Astrocyte of the hippocampus (primary cell): ENCODE measurements around the gene CCT5.
"Not testable (repeated sequence)": the region's sequence is repeated elsewhere in the genome, so short reads cannot be mapped to it uniquely, and the experiment has no call there.

ENCODE experiments used
- DNase-seq: peaks from one replicate; pipeline ENCODE4 v3.0.0; 2011; ENCODE audit warnings: low read depth, low spot score

CCT5 gene

DNA sequence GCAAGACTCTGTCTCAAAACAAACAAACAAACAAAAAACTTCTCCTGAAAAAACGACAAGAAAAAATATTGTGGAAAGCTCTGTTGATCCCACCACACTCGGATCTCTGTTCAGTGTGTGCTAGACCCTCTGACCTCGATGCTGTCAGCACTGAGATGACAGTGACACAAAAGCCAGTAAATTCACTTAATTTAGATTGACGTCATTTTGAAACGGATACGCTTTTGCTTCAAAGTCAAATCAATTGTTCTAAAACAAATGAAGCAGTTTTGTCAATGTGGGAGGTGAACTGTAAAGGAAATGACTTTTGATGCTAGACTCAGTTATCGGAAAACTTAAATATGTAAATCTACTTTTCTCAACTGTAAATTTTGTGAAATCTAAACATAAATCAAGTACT is 26.6 kb downstream of the CCT5 start:
- DNase-seq = no peak

DNA sequence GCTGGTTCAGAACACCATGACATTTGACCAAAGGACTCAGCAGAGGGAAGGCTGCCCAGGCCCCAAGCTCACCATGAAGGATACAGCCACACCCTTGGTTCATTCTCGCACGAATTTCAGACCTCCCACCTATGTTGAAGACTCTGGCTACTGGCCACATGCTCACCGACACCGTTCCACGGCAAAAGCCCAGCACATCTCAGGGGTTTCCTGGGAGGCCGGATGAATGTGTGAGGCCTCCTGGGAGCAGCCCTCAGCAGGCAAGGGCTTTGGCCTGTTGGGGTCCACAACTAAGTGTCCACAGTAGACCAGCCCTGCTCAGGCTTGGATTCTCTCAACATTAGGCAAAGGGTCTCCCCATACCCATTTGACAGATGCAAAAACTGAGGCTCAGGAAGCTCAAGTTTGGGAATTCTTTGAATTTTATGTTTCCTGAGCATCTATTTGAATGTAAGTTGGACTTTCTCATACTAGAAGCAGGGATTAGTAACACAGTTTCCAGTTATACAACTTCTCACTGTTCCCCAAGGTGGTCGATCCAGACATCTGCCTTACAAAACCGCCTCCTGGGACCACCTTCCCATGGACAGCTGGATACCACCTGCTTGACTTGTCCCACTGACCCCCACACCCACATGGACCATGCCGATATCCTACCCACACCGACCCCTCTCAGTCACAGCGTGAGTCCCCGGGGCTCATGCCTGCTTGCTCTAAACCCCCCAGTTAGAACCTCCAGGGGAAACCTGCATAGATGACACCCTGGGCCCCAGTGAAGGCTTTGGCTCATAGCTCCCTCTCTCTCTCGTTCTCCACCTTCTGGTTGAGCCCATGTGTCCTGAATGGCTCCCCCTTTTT is 27.9 kb downstream of the CCT5 start:
- DNase-seq = no peak

DNA sequence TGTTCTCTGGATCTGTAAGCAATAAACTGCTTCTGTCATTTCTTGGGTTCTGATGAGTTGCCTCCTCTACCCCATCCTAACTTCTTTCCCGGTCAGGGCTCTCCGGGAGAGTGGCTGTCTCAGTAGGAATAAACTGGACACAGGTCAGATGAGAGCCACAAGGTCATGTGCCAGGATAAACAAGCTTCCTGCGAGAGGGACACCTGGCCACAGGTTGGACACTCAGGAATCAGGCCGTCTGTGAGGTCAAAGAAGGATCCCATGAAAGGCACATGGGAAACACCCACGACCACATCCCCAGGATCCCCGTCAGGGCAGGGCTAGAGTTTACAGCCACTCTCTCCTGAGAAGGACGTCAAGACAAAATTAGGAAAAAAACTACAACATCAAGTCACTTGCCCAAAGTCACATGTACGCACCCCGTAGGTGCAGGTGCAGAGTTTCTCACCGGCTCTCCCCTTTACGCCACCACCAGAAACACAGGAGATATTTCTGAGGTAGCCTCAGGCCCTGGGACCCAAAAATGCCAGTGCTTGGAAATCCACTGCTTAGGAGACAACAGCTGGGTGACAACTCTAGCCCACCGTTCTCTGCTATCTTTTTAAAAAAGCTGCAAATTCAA is 28.7 kb downstream of the CCT5 start:
- DNase-seq = no peak

DNA sequence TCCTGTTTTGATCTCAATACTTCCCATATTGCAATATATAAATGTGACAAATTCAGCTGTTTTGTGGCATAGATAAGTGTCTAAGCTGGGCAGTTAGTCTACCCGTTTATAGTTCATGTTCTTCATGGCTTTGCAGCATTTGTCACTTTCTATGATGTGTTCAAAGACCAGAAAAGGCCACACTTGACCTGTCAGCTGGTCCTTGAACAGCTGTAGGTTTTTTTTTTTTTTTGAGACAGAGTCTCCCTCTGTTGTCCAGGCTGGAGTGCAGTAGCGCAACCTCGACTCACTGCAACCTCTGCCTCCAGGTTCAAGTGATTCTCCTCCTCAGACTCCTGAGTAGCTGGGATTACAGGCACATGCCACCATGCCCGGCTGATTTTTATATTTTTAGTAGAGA is 29.2 kb downstream of the CCT5 start:
- DNase-seq = no peak

DNA sequence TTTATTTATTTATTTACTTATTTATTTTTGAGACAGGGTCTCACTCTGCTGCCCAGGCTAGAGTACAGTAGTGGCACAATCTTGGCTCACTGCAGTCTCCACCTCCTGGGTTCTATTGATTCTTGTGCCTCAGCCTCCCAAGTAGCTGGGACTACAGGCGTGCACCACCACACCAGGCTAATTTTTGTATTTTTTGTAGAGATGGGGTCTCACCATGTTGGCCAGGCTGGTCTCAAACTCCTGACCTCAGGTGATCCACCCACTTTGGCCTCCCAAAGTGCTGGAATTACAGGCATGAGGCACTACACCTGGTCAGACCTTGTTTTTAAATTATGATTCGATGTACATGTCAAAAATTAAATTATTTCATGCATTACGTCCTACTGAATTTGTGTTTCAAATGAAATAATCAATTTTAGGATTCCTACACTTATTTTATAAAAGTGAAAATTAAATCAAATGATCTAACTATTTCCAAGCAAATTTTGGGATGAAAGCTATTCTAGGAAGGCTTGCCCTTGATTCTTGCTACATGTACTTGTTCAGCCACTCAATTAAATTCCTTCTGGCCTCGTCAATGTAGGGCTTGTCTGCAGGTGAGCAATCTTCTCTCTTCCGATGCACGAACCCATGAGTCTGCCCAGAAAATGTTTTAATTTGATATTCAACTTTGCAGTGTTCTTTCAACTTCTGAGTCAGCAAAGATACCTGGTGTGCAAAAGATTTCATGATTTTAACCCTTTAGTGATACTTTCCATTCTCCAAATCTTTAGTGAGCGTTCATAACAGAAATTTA is 30.0 kb downstream of the CCT5 start:
- DNase-seq = no peak

DNA sequence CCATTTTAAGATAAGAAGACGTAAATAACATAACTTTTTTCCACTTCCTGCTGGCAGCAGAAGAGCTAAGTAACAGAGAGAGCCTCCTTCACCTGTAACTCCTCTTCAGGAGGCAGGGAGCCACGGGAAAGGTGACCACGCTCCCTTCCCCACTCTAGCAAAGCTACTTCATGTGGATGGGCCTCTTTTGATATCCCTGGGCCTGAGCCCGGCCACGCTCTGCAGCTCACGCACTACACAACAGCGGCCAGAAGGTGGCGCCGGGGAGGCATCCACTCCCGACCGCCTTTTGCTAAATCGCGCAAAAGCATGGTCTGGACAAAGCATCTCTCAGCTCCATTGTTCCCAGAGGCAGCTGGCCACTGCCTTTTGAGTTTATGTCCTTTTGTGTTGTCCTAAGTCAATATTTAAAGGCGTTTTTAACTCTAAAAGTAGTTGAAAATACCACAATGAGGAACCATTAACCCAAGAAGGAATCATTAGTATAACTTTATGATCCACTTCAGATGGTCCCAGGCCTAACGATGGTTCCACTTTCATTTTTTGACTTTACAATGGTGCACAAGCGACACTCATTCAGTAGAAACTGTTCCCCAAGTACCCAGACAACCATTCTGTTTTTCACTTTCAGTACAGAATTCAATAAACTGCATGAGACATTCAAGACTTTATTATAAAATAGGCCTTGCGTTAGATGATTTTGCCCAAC is 34.0 kb downstream of the CCT5 start:
- peak; percentile 91 for DNase-seq

DNA sequence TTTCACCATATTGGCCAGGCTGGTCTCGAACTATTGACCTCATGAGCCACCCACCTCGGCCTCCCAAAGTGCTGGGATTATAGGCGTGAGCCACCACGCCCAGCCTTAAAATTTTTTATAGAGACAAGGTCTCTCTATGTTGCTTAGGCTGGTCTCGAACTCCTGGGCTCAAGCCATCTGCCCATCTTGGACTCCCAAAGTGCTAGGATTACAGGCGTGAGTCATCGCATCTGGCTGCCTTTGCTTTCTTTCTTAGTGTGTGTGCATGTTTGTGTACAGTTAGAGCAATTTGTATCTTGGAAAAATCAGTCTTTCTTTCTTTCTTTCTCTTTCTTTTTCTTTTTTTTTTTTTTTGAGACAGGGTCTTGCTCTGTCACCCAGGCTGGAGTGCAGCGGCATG is 35.3 kb downstream of the CCT5 start:
- DNase-seq = not testable (repeated sequence)

DNA sequence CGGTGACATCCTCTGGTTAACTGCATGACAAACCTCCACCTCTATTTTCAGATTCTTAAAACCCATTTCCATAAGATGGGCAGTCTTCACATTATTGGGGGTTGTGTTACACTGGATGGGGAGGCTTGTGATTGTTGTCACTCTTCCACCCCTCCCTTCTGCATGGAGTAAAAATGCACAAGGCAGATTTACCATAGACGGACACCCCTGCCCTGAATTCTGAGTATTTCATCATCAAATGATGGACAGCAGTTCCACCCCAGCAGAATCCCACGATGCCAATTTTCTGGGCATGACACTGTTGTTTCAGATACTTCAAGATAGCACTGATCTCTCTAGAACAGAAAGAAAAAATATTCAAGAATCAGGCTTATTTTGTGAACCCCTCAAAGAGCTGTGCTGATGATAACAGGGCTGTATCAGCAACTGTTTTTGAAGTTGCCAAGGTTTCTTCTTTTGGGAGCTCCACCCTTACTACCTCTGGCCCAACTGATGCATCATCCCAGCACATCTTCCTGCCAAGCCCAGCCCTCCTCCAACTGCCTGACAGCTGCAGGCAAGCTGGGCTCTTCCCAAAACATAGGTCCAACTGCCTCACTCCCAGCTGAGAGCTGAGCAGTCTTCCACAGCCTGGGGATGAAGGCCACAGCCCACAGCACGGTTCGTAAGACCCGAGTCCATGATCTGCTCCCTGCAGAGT is 36.2 kb downstream of the CCT5 start:
- DNase-seq = no peak

DNA sequence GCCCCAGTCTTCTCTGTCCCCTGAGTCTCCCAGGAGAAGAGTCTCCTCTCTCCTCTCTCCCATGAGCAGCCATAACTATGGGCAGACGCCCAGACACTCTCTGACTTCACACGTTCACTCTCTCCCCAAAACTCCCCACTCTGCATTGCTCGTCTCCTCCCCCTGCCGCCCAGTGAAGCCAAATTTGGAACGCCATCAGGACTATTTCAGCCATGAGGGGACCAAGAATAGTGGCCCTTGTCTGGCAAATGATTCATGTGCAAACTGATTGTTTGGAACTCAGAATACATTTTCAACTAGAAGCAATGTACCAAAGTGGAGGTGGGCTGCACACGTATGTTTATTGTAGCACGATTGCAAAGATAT is 36.8 kb downstream of the CCT5 start:
- no peak for DNase-seq

DNA sequence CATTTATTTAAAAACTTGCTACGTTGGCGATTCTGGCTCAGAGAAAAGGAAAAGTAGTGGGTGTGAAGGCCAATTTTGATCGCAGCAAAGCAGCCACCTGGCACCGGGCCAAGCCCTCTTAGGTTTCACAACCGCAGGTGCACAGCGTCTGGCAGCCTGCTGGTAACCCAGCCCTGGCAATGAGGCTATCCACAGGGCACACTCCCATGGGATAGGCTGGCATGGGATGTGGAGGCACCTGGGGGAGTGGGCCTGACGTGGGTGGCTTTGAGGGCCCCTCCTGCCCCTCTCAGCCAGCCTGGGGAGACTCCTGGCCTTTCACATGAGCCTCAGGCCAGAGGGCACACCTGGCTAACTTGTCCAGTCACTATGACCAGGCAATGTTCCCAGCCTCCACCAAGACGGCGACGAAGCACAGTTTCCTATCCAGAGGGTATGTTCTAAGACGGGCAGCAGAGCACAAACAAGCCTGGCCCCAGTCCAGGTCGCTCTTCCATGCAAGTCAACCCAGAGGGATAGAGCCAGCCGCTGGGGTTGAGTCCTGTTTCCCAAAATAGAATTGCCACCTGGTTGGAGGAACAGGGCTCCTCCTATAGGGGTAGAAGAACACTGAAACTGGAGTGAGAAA is 38.6 kb downstream of the CCT5 start:
- peak; percentile 44 for DNase-seq

DNA sequence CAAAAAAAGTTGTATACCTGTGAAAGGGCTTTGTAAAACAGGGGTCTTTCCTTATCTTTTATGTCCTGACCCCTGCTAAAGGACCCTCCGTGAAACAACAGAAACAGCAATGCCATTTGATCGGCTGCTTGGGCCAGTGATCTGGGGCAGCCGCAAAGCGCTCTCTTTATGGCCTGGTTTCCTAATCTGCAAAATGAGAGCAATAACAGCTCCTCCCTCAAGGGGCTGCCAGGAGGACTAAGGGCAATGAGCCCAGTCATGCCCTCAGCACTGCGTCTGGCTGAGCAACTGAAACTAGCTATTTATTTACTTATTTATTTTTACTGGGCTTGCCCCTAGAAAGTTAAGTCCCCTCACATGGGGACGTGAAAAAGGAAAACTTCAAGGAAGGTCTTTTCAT is 39.3 kb downstream of the CCT5 start:
- DNase-seq = peak; percentile 30

DNA sequence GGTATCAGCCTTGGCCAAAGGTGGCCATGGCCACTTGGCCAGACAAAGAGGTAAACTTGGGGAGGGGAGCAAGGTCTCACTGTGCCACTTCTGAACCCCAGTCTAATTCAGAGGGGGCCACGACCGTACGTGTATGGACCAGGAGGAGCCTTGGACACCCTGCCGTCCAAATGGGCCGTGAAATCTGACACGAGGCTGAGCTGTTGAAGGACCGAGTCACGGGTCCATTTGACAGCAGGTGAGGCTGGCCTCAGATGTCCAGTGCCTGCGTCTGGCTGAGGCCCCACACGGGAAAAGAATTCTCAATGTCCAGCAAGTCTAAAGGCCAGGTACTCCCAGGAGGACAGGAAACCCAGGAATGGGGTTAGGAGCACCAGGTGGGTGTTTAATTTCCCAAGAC is 39.9 kb downstream of the CCT5 start:
- DNase-seq = no peak

DNA sequence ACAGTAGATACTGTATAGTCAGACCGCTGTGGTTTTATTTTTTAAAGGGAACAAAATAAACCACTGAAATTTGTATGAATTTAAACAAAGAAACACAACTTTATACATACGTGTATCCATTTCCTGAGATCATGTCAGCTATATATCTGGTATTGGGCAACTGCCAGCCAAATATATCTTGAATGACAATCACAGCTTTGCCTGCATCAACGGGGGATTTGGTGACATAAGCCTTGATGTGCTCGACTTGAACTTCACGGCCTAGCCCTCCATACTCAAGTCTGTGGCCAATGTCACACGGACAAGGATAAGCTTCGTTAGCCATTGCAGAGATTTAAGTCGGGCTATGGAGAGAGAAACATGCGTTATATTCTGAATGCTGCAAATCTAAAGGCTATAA is 40.4 kb downstream of the CCT5 start:
- no peak for DNase-seq

DNA sequence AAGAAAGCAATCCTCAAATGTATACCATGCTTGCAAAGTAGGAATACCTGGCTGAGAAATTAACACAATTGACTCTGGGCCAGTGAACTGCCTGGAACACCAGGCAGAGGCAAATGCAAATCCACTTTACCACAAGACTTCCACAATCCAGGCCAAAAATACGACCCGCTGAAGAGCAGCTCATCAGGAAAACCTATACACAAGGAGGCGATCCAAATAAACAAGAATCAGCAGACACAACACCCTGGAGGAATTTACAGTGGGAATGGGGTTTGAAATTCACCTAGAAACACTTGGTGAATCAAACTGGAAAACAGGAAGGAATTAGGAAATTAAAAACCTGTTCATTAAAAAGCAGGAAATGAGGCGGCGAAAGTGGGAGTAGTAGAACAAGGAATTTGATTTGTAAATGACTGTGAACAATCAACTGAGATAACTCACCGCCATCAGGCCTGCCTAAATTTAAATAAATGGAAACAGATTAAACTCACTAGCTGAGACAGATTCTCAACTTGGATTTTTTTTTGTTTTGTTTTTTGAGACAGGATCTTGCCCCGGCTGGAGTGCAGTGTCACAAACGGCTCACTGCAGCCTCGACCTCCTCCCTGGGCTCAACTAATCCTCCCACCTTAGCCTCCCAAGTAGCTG is 41.7 kb downstream of the CCT5 start:
- peak; percentile 77 for DNase-seq

DNA sequence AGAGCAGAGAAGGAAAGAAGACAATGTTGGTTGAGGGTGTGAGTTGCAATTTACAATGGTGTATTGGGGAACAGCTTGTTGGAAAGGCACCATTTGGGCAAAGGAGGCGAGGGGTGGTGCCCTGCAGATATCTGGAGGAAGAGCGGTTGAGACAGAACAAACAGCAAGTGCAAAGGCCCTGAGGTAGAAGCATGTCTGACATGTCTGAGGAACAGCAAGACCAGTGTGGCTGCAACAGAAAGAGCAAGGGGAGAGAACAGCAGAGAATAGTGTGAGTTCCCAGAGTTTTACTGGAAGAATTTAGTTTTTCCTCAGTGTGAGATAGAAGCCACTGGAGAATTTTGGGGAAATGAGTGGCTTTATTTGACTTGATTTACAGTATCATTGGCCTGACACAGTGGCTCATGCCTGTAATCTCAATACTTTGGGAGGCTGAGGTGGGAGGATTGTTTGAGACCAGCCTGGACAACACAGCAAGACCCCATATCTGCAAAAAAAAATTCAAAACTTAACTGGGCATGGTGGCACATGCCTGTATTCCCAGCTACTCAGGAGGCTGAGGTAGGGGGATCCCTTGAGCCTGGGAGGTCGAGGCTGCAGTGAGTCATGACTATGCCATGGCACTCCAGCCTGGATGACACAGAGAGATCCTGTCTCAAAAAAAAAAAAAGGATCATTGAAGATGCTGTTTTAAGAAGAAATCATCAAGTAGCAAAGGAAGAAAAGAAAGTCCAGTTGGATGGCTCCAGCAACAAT is 44.0 kb downstream of the CCT5 start:
- no peak for DNase-seq

DNA sequence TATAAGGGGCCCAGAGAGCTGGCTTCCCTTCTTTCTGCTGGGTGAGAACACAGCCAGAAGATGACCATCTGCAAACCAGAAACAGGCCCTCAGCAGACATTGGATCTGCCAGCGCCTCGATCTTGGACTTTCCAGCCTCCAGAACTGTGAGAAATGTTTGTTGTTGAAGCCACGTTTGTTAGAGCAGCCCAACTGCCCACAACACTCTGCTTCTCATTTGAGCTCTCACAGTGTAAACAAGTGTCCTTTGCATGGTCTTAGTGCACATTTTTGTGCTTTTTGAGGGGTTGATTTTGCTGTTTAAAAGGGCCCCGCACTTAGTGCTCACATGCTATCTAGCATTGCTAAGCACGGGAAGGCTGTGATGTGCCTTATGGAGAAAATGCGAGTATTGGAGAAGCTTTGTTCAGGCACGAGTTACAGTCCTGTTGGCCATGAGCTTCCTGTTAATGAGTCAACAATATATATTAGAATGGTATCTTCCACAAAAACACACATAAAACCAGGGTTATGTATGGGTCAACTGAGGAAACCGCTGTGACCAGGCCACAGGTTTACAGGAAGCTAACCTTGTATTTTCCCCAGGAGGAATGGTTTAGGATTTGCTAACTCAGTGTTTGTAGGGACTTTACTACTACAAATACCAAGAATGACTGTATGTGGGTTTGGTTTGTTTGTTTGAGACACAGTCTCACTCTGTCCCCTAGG is 45.7 kb downstream of the CCT5 start:
- no peak for DNase-seq

DNA sequence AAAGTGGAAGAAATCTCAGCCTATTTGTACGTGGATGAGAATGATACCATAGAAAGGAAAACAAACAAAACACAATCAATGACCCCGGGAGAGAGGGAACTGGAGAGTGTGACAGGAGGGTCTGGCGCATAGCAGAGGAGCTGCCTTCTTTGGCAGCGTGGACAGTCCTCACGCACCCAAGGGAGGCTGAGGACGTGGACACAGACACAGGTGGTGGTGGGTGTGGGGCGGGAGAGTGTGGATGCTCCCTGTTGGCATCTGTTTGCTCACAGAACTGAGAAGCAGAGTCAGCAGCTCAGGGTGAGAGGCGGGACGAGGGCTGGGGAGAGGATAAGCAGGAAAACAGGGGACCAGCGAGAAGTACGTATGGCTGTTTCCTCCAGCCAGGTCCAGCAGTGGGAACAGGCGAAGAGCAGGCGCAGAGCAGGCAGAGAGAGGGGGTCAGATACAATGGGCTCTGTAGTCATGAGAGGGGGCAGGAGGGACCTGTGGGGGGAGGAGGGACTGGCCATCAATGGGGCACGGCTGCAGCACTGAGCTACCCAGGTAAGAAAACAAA is 47.6 kb downstream of the CCT5 start:
- DNase-seq = no peak

DNA sequence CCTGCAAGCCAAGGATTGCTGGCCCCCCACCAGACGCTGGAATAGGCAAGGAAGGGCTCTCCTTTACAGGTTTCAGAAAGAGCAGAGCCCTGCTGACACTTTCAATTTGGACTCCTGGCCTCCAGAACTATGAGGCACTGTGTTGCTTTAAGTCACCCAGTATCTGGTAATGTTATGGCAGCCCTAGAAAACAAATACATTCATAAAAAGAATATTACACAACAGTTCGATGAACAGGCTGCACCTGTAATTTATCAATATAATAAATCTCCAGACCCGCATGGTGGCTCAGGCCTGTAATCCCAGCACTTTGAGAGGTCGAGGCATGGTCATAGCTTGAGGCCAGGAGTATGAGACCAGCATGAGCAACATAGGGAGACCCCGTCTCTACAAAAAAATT is 50.2 kb downstream of the CCT5 start:
- DNase-seq = no peak

DNA sequence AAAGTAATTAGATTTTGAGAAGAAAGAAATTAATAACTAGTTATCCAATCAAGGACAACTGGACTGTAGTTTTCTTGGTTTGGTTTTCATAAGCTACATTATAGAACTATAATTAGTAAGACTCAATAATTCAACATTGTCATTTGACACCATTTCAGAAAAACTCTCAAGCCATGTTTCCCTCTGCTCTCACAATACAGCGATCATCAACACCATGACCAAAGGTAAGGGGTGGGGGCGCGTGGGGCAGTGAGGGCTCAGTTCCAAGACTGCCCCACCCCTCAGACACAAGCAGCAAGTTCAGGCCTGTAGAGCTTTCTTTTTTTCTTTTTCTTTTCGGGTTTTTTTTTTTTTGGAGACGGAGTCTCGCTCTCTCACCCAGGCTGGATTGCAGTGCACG is 51.2 kb downstream of the CCT5 start:
- DNase-seq = no peak
